Esophagus muscularis mucosa (tissue), 4 donors: ENCODE results near the gene ARHGEF40.
A peak's percentile ranks its signal among the peaks of the same experiment; 100 is the strongest.

ENCODE experiments used
- CTCF ChIP-seq, 3 experiments: fragments of 200-600 bp in 2 of 3; fragments of 450-650 bp in 1 of 3; sonication (generic) in 2 of 3; IDR thresholded peaks; one replicate each; pipeline ENCODE4 v1.5.1; 2017 to 2019; ENCODE audit warnings: antibody characterized with exemption in 3 of 3, mild to moderate bottlenecking in 2 of 3, moderate library complexity in 1 of 3
- EP300 ChIP-seq: sonication (generic); formaldehyde crosslinking; IDR thresholded peaks from one replicate; pipeline ENCODE4 v1.6.1; 2017; ENCODE audit warnings: antibody characterized with exemption
- POLR2A ChIP-seq: fragments of 450-650 bp; IDR thresholded peaks from one replicate; pipeline ENCODE4 v1.6.1; 2017; ENCODE audit warnings: antibody characterized with exemption, moderate library complexity, mild to moderate bottlenecking, low read depth
- POLR2AphosphoS5 ChIP-seq, 2 donors: sonication (generic); formaldehyde crosslinking; IDR thresholded peaks; one replicate each; pipeline ENCODE4 v1.6.1; 2017; ENCODE audit warnings: antibody characterized with exemption in 2 of 2

- TF ChIP-seq CTCF (IDR thresholded peaks at IDR 0.05): peak in 2 of 3 experiments; percentile 79 to 84
- no peak for TF ChIP-seq POLR2A
- peak in 1 of 2 donors; percentile 59 for TF ChIP-seq POLR2AphosphoS5 (IDR thresholded peaks at IDR 0.05)
- no peak for TF ChIP-seq EP300
Measured at GRCh38 chr14:21106498-21107282, 36.6 kb downstream of the ARHGEF40 start.
